Hindlimb muscle (tissue), 1 donor: ENCODE measurements around the gene ITGB7. TPM values are rescaled to one million over a fixed set of nuclear protein-coding genes. Genes with fewer than 3 reads are reported as not detected.
"Not testable (repeated sequence)": the region's sequence is repeated elsewhere in the genome, so short reads cannot be mapped to it uniquely, and the experiment has no call there.

Source experiments
- DNase-seq: peaks from one replicate; pipeline ENCODE4 v3.0.0-alpha.2; 2013
- polyA plus RNA-seq: library from polyadenylated mRNA; unstranded; fragments of 120-200 nt; gene quantifications from one replicate; pipeline ENCODE4 v1.2.1, GENCODE V29; 2013; ENCODE audit not compliant: insufficient read length

The ITGB7 gene
- polyA plus RNA-seq, 1 donor: 0.76 TPM

- no peak for DNase-seq
Measured at GRCh38 chr12:53176750-53177149, 30.3 kb downstream of the ITGB7 start.

- DNase-seq: no peak
Measured at GRCh38 chr12:53174881-53175491, 32.1 kb downstream of the ITGB7 start.

GRCh38 chr12:53173085-53173715, 33.9 kb downstream of the ITGB7 start:
- no peak for DNase-seq

GRCh38 chr12:53172352-53172751, 34.7 kb downstream of the ITGB7 start:
- no peak for DNase-seq

GRCh38 chr12:53171725-53172329, 35.2 kb downstream of the ITGB7 start:
- DNase-seq: no peak

- DNase-seq: no peak
Measured at GRCh38 chr12:53170876-53171724, 36.0 kb downstream of the ITGB7 start.

- no peak for DNase-seq
Measured at GRCh38 chr12:53170215-53170614, 36.8 kb downstream of the ITGB7 start.

GRCh38 chr12:53169644-53170043, 37.4 kb downstream of the ITGB7 start:
- no peak for DNase-seq

- DNase-seq: no peak
Measured at GRCh38 chr12:53166837-53167236, 40.2 kb downstream of the ITGB7 start.

GRCh38 chr12:53163008-53163407, 44.0 kb downstream of the ITGB7 start:
- not testable (repeated sequence) for DNase-seq

- DNase-seq: no peak
Measured at GRCh38 chr12:53161119-53161911, 45.7 kb downstream of the ITGB7 start.

GRCh38 chr12:53160673-53161072, 46.4 kb downstream of the ITGB7 start:
- no peak for DNase-seq

GRCh38 chr12:53160000-53160399, 47.1 kb downstream of the ITGB7 start:
- DNase-seq: no peak

GRCh38 chr12:53159195-53159839, 47.7 kb downstream of the ITGB7 start:
- peak; percentile 69 for DNase-seq

- no peak for DNase-seq
Measured at GRCh38 chr12:53152390-53152789, 54.7 kb downstream of the ITGB7 start.

GRCh38 chr12:53151039-53151438, 56.0 kb downstream of the ITGB7 start:
- no peak for DNase-seq

- no peak for DNase-seq
Measured at GRCh38 chr12:53147653-53148052, 59.4 kb downstream of the ITGB7 start.

GRCh38 chr12:53147181-53147580, 59.9 kb downstream of the ITGB7 start:
- DNase-seq: no peak

- no peak for DNase-seq
Measured at GRCh38 chr12:53145383-53146260, 61.4 kb downstream of the ITGB7 start.

- DNase-seq: no peak
Measured at GRCh38 chr12:53143355-53143754, 63.7 kb downstream of the ITGB7 start.
